Stimulated activated CD8-positive, alpha-beta memory T cell treated with anti-CD3 and anti-CD28 coated beads, Interleukin-15, amount 100 ng/mL, for 24 hours (primary cell): Measurements from ENCODE around the gene PITX3.
"Not testable (repeated sequence)": the region's sequence is repeated elsewhere in the genome, so short reads cannot be mapped to it uniquely, and the experiment has no call there.

ENCODE experiments used
- DNase-seq: peaks from one replicate; pipeline ENCODE4 v3.0.0-alpha.2; 2020; ENCODE audit warnings: low read depth

PITX3 gene

GRCh38 chr10:102226542-102226870 is 14.8 kb downstream of the PITX3 start:
- DNase-seq, result no peak

- DNase-seq, result peak; percentile 42
Measured at GRCh38 chr10:102225646-102226541, 15.4 kb downstream of the PITX3 start, which contains the start of gene ELOVL3. ELOVL3 (plus strand) TSS chr10:102226299; CDS start chr10:102226549, 250 bp downstream.

- no peak for DNase-seq
Measured at GRCh38 chr10:102222797-102223196, 18.5 kb downstream of the PITX3 start.

- no peak for DNase-seq
Measured at GRCh38 chr10:102220612-102221011, 20.7 kb downstream of the PITX3 start.

GRCh38 chr10:102219370-102219769 is 21.9 kb downstream of the PITX3 start:
- no peak for DNase-seq

- not testable (repeated sequence) for DNase-seq
Measured at GRCh38 chr10:102213599-102213998, 27.7 kb downstream of the PITX3 start.

- DNase-seq, result no peak
Measured at GRCh38 chr10:102211615-102212299, 29.6 kb downstream of the PITX3 start.

GRCh38 chr10:102208311-102209035 is 32.8 kb downstream of the PITX3 start:
- DNase-seq, result no peak

GRCh38 chr10:102202386-102202785 is 38.9 kb downstream of the PITX3 start:
- no peak for DNase-seq

GRCh38 chr10:102200751-102201640 is 40.3 kb downstream of the PITX3 start:
- DNase-seq, result no peak

- DNase-seq, result no peak
Measured at GRCh38 chr10:102198027-102198426, 43.3 kb downstream of the PITX3 start.

- DNase-seq, result no peak
Measured at GRCh38 chr10:102196893-102197292, 44.4 kb downstream of the PITX3 start.

- DNase-seq, result no peak
Measured at GRCh38 chr10:102195296-102195870, 45.9 kb downstream of the PITX3 start.

GRCh38 chr10:102191956-102192355 is 49.4 kb downstream of the PITX3 start:
- no peak for DNase-seq

- DNase-seq, result not testable (repeated sequence)
Measured at GRCh38 chr10:102188941-102189898, 52.1 kb downstream of the PITX3 start.

GRCh38 chr10:102188298-102188940 is 52.9 kb downstream of the PITX3 start:
- no peak for DNase-seq

- DNase-seq, result no peak
Measured at GRCh38 chr10:102185811-102186527, 55.3 kb downstream of the PITX3 start.

GRCh38 chr10:102185272-102185671 is 56.0 kb downstream of the PITX3 start:
- no peak for DNase-seq

GRCh38 chr10:102184606-102185005 is 56.7 kb downstream of the PITX3 start:
- DNase-seq, result no peak
